ENCODE results near the gene ERICH3. TPM values are rescaled to one million over a fixed set of nuclear protein-coding genes. Genes with fewer than 3 reads are reported as not detected.

The ERICH3 gene
- total RNA-seq, 1 donor from 2014 or later, result not detected

DNA sequence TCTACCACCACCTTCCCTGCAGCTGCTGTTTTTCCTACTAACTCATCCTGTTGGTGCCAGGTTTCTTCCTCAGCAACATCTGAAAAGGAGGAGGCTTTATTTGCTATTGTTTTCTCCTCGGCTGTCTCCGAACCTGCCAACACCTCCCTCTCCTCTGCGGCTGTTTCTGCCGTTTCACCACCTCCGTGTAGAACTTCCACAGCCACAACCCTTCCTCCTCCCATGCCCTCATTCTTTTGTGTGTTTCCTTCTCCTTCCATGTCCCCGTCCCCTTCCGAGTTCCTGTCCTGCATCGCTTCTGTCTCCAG lies 102.1 kb downstream of the ERICH3 start:
- TF ChIP-seq, protein P1, sequence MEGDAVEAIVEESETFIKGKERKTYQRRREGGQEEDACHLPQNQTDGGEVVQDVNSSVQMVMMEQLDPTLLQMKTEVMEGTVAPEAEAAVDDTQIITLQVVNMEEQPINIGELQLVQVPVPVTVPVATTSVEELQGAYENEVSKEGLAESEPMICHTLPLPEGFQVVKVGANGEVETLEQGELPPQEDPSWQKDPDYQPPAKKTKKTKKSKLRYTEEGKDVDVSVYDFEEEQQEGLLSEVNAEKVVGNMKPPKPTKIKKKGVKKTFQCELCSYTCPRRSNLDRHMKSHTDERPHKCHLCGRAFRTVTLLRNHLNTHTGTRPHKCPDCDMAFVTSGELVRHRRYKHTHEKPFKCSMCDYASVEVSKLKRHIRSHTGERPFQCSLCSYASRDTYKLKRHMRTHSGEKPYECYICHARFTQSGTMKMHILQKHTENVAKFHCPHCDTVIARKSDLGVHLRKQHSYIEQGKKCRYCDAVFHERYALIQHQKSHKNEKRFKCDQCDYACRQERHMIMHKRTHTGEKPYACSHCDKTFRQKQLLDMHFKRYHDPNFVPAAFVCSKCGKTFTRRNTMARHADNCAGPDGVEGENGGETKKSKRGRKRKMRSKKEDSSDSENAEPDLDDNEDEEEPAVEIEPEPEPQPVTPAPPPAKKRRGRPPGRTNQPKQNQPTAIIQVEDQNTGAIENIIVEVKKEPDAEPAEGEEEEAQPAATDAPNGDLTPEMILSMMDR (IDR thresholded peaks at IDR 0.05), result no peak
- Mint-ChIP-seq H3K27ac (ENCODE audit: unreplicated experiment) (no peak overlapping the region), H3K36me3 (ENCODE audit: low read depth) (no peaks in the 10 kb centered on the region), H3K27me3 (ENCODE audit: low read depth) (peaks cover 6% of the 10 kb centered on the region), H3K9me3 (ENCODE audit: low read depth) (no peaks in the 10 kb centered on the region), H3K4me1 (ENCODE audit: low read depth) (no peaks in the 10 kb centered on the region), H3K4me3 (ENCODE audit: unreplicated experiment) (no peak overlapping the region)
- DNase-seq (ENCODE audit: low spot score), result no peak

DNA sequence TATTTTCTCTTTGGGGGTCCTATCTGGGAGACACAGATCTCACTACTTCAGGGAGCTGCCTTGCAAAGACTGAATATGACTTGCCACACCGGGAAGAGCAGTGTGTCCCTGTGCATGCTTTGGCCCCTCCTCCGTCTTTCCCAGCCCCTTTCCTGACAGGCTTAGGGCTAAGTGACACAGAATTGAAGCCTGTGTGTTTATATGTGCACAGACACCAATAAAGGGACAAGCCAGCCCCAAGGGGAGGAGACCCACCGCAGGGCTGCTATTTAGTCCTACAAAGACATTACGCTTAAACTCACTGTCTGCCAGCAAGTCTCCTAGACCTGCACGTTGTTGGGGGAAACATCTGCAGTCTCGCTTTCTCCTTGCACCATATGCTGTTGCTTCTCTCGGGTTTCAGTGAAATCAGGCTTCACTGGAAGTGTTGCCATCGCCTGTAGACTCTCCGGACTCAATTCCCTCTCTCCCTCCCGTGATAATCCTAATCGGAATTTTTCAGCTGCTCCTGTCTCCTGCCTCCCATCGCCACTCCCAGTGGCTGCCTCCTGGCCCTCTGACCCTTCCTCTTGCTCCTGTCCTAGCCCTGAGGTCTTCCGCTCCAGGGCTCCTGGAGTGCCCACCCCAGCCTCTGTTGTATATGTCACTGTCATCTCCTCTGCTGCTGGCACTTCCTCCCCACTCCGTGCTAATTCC lies 102.6 kb downstream of the ERICH3 start:
- no peaks in the 10 kb centered on the region for H3K9me3 Mint-ChIP-seq (ENCODE audit: low read depth)
- TF ChIP-seq, protein P1 (IDR thresholded peaks at IDR 0.05), result no peak
- no peak for DNase-seq (ENCODE audit: low spot score)
- no peak overlapping the region for H3K27ac Mint-ChIP-seq (ENCODE audit: unreplicated experiment)
- no peaks in the 10 kb centered on the region for H3K36me3 Mint-ChIP-seq (ENCODE audit: low read depth)
- no peaks in the 10 kb centered on the region for H3K4me1 Mint-ChIP-seq (ENCODE audit: low read depth)
- H3K4me3 Mint-ChIP-seq (ENCODE audit: unreplicated experiment), result no peak overlapping the region
- H3K27me3 Mint-ChIP-seq (ENCODE audit: low read depth), result peaks cover 6% of the 10 kb centered on the region

DNA sequence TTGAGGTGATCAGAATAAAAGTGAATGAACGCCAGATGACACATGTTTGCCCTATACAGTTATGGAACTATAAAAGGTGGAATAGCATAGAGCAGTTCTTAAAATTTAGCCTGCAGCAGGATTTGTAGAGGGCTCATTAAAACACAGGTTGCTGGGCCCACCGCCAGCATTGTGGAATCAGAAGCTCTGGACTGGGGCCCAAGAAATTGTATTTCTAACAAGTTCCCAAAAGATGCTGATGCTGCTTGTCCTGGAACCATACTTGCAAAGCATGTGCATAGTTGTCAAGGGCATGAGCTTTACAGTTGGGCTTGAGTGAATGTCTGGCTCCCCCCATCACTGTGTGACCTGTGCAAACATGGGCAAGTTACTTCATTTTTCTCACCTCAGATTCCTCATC lies 123.7 kb downstream of the ERICH3 start:
- Mint-ChIP-seq H3K4me1 (ENCODE audit: low read depth) (no peaks in the 10 kb centered on the region), H3K9me3 (ENCODE audit: low read depth) (no peaks in the 10 kb centered on the region), H3K36me3 (ENCODE audit: low read depth) (no peaks in the 10 kb centered on the region), H3K4me3 (ENCODE audit: unreplicated experiment) (no peak overlapping the region), H3K27me3 (ENCODE audit: low read depth) (peaks cover 7% of the 10 kb centered on the region), H3K27ac (ENCODE audit: unreplicated experiment) (no peak overlapping the region)
- TF ChIP-seq, protein P1 (IDR thresholded peaks at IDR 0.05), result no peak
- no peak for DNase-seq (ENCODE audit: low spot score)

DNA sequence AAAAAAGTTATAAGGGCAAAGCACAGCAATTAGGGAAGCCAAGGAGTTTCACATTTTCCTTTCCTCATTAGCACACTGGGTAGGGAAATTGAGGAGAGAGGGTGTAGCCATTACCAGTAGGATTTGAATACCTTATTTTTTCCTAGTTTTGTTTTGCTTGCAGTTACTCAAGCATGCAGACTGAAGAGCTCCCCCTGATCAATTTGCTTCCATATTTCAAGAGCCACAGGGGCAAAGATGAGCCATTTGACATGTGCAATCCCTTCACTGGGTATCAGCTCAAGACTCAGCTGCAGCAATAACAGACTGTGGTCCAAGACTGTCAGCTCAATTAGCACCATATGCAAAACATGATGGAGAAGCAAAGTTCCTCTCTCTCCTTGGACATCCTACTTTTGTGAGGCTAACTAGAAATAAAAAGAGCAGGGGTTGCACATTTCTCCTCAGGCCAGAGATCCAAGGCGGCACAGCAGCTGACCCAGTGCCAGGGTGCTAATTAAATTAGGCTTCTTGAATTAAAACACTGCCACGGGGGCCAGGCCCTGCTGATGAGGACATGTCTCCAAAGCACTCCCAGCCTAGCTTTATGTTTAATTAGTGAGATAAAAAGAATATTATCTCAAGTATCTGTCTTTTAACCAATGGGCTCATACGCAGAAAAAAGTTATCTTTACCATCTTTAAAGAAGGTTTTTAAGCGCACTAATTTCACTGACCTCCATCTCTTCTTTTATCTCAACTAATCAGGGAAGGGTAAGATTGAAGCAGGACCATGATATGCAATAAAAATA lies 124.4 kb downstream of the ERICH3 start:
- Mint-ChIP-seq H3K4me1 (ENCODE audit: low read depth) (no peaks in the 10 kb centered on the region), H3K27ac (ENCODE audit: unreplicated experiment) (no peak overlapping the region), H3K4me3 (ENCODE audit: unreplicated experiment) (no peak overlapping the region), H3K9me3 (ENCODE audit: low read depth) (no peaks in the 10 kb centered on the region), H3K36me3 (ENCODE audit: low read depth) (no peaks in the 10 kb centered on the region), H3K27me3 (ENCODE audit: low read depth) (peaks cover 6% of the 10 kb centered on the region)
- no peak for DNase-seq (ENCODE audit: low spot score)
- TF ChIP-seq, protein P1 (IDR thresholded peaks at IDR 0.05), result no peak

DNA sequence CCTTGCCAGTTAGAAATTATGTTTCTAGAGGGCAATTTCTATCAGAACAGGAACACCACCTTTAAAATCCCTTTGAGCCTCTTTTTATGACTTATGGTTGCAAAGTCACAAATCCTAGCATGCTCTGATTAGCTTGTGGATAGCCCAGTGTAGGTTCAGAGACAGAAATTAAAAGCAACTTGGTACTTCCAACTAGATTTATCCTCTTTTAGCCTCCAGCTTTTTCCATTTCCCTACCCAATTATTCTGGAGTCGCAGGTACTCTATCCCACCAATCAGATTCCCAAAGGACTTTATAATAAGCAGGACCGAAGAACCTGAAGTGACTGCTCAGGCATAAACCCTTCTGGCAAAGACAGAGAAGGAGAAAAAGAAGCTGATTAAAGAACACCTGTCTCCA lies 127.8 kb downstream of the ERICH3 start:
- Mint-ChIP-seq H3K27ac (ENCODE audit: unreplicated experiment) (no peak overlapping the region), H3K27me3 (ENCODE audit: low read depth) (peaks cover 6% of the 10 kb centered on the region), H3K4me1 (ENCODE audit: low read depth) (no peaks in the 10 kb centered on the region), H3K36me3 (ENCODE audit: low read depth) (no peaks in the 10 kb centered on the region), H3K9me3 (ENCODE audit: low read depth) (no peaks in the 10 kb centered on the region), H3K4me3 (ENCODE audit: unreplicated experiment) (no peak overlapping the region)
- TF ChIP-seq, protein P1 (IDR thresholded peaks at IDR 0.05), result no peak
- DNase-seq (ENCODE audit: low spot score), result no peak

Data from chondrocyte (in vitro differentiated cells).